B cell (primary cell): ENCODE results near the gene PANK4. TPM values are rescaled to one million over a fixed set of nuclear protein-coding genes. Genes with fewer than 3 reads are reported as not detected.

Experiments used
- ATAC-seq: fragments of 200-7000 bp; cut with Tn5 transposase; one replicate; pipeline ENCODE4 v1.10.0; 2021; ENCODE audit warnings: low read depth, mild to moderate bottlenecking, moderate number of reproducible peaks, moderate library complexity
- CTCF ChIA-PET: fragments of 350-600 bp; sonication (Branson Sonifier 250); formaldehyde crosslinking; loops from one replicate; lab custom pipeline; 2021; ENCODE audit warnings: antibody characterized with exemption, inconsistent platforms; lab: Charles Lee
- POLR2A ChIA-PET: fragments of 350-600 bp; sonication (Branson Sonifier 250); formaldehyde crosslinking; loops from one replicate; lab custom pipeline; 2021; ENCODE audit warnings: antibody characterized with exemption; lab: Charles Lee
- DNase-seq: peaks from one replicate; pipeline ENCODE4 v3.0.0; 2013
- H2AFZ ChIP-seq: 2 replicates; pipeline ENCODE4 v1.6.1; 2012; ENCODE audit warnings: mild to moderate bottlenecking, low read depth, low read length; ENCODE audit not compliant: insufficient read depth, poor library complexity, severe bottlenecking
- H3K27ac ChIP-seq, 2 donors: 1 replicate in 1 of 2; 2 replicates in 1 of 2; pipeline ENCODE4 v1.5.1; 2012 to 2013; ENCODE audit warnings: low read length in 2 of 2, mild to moderate bottlenecking in 2 of 2, moderate library complexity in 1 of 2
- H3K27me3 ChIP-seq, 4 experiments: fragments of 200-600 bp in 1 of 4; sonication (generic) in 1 of 4; replicated peaks in 1 of 4; 1 replicate in 2 of 4; 2 replicates in 2 of 4; pipeline versions ENCODE4 v1.6.1 to v1.7.0; 2013 to 2016; ENCODE audit warnings: low read length in 3 of 4, mild to moderate bottlenecking in 2 of 4, mixed read lengths in 1 of 4, moderate library complexity in 1 of 4; ENCODE audit not compliant: insufficient read depth in 4 of 4, control insufficient read depth in 3 of 4; ENCODE audit errors: control extremely low read depth in 1 of 4
- H3K36me3 ChIP-seq, 2 experiments: replicated peaks in 1 of 2; 1 replicate in 1 of 2; 2 replicates in 1 of 2; pipeline versions ENCODE4 v1.6.1 to v1.7.1; 2013; ENCODE audit warnings: low read length in 1 of 2; ENCODE audit not compliant: insufficient read depth in 2 of 2, control insufficient read depth in 1 of 2; ENCODE audit errors: control extremely low read depth in 1 of 2, extremely low read depth in 1 of 2
- H3K4me1 ChIP-seq, 2 donors: fragments of 200-600 bp in 1 of 2; sonication (generic) in 1 of 2; 1 replicate in 1 of 2; 2 replicates in 1 of 2; pipeline versions ENCODE4 v1.5.1 to v1.6.1; 2013 to 2017; ENCODE audit warnings: low read length in 2 of 2; ENCODE audit not compliant: control insufficient read depth in 2 of 2, insufficient read depth in 2 of 2
- H3K4me2 ChIP-seq: replicated peaks from 2 replicates; pipeline ENCODE3; 2012; ENCODE audit warnings: mild to moderate bottlenecking, low read depth, low read length; ENCODE audit not compliant: poor library complexity, severe bottlenecking
- H3K4me3 ChIP-seq, 5 experiments: fragments of 200-600 bp in 1 of 5; sonication (generic) in 1 of 5; 1 replicate in 3 of 5; 2 replicates in 2 of 5; pipeline versions ENCODE4 v1.5.1 to v1.7.0; 2011 to 2016; ENCODE audit warnings: low read length in 4 of 5, mild to moderate bottlenecking in 4 of 5, low read depth in 2 of 5, control low read depth in 1 of 5, moderate library complexity in 1 of 5; ENCODE audit not compliant: insufficient read depth in 1 of 5; ENCODE audit errors: control extremely low read depth in 1 of 5, extremely low read depth in 1 of 5
- H3K79me2 ChIP-seq: fragments of 200-600 bp; sonication (generic); one replicate; pipeline ENCODE4 v1.6.0; 2016; ENCODE audit warnings: low read length; ENCODE audit not compliant: control insufficient read depth, insufficient read depth
- H3K9ac ChIP-seq: fragments of 200-600 bp; sonication (generic); 2 replicates; pipeline ENCODE4 v1.6.1; 2017; ENCODE audit warnings: mild to moderate bottlenecking, low read length, moderate library complexity
- H3K9me3 ChIP-seq, 3 donors: one replicate each; pipeline versions ENCODE4 v1.6.1 to v1.7.1; 2013; ENCODE audit warnings: low read length in 2 of 3; ENCODE audit not compliant: control insufficient read depth in 2 of 3, insufficient read depth in 1 of 3; ENCODE audit errors: control extremely low read depth in 1 of 3
- H4K20me1 ChIP-seq: 2 replicates; pipeline ENCODE4 v1.6.0; 2012; ENCODE audit warnings: mild to moderate bottlenecking, low read length; ENCODE audit not compliant: insufficient read depth, control insufficient read depth, poor library complexity, severe bottlenecking
- H3K27ac Mint-ChIP-seq: one replicate; pipeline ENCODE4 v1.8.0; 2021; ENCODE audit warnings: mixed read lengths
- H3K27me3 Mint-ChIP-seq: one replicate; pipeline ENCODE4 v1.8.0; 2021; ENCODE audit warnings: mixed read lengths
- H3K4me1 Mint-ChIP-seq: one replicate; pipeline ENCODE4 v1.8.0; 2021; ENCODE audit warnings: mixed read lengths
- H3K4me3 Mint-ChIP-seq: one replicate; pipeline ENCODE4 v1.8.0; 2021; ENCODE audit warnings: mixed read lengths
- H3K9me3 Mint-ChIP-seq: one replicate; pipeline ENCODE4 v1.8.0; 2022; ENCODE audit warnings: mixed read lengths; ENCODE audit not compliant: insufficient read depth
- CTCF ChIP-seq: fragments of 200-600 bp; IDR thresholded peaks from one replicate; pipeline ENCODE4 v1.8.0; 2022; ENCODE audit warnings: antibody characterized with exemption, mild to moderate bottlenecking
- EZH2 ChIP-seq: IDR thresholded peaks from 2 replicates; pipeline ENCODE4 v1.6.1; 2012; ENCODE audit warnings: borderline replicate concordance, low read depth, mild to moderate bottlenecking, moderate library complexity, low read length; ENCODE audit not compliant: insufficient read depth, poor library complexity, severe bottlenecking
- WGBS: methylation state at CpG from one replicate; pipeline ENCODE4 v1.1.5; 2013; ENCODE audit warnings: missing lambda C conversion rate; ENCODE audit not compliant: insufficient coverage; 5-methylcytosine and 5-hydroxymethylcytosine counted together
- intact Hi-C: fragments of 100-400 bp; cut with micrococcal nuclease; formaldehyde crosslinking; loops from one replicate; pipeline ENCODE4 v1.10.0; 2022
- polyA plus RNA-seq: library from polyadenylated mRNA; depleted of rRNA; stranded (reverse); fragments of >200 nt; gene quantifications from 2 replicates; pipeline ENCODE4 v1.2.3, GENCODE V29; 2012
- total RNA-seq, 2 donors: library from RNA; stranded (reverse); fragments of 120-200 nt in 1 of 2; gene quantifications; 1 replicate in 1 of 2; 2 replicates in 1 of 2; pipeline versions ENCODE4 v1.2.3 to v1.2.4, GENCODE V29; 2013 to 2022

Gene PANK4
- total and polyA plus RNA-seq, 2 donors (not counting 1 experiment from before 2014, with no cell fraction given): 38.0 to 80.5 TPM

- no peak for TF ChIP-seq CTCF
- TF ChIP-seq EZH2: no peak
These were observed 36.8 kb downstream of the PANK4 start for GRCh38 chr1:2489615-2490014.

GRCh38 chr1:2488688-2489087 is 37.7 kb downstream of the PANK4 start:
- CTCF ChIA-PET: interaction anchor here (1.1 to 1.2 kb wide), 2 partner anchors 10 to 97 kb away, joined by 3 to 4 read pairs; no protein-coding TSS in a partner anchor
- Histone ChIP-seq H3K4me3 (no peak overlapping the region), H3K36me3 (no peaks in the 10 kb centered on the region), H4K20me1 (no peaks in the 10 kb centered on the region), H3K79me2 (no peaks in the 10 kb centered on the region), H3K9me3 (peaks cover 0 to 24% (median 11%) of the 10 kb centered on the region in 3 donors), H3K4me1 (peaks cover 6 to 10% of the 10 kb centered on the region in 2 donors), H3K4me2 (no peak overlapping the region), H2AFZ (no peak overlapping the region), H3K27me3 (no peaks in the 10 kb centered on the region), H3K9ac (no peak overlapping the region), H3K27ac (no peak overlapping the region)
- intact Hi-C loops: no loop called here
- H3K4me3 Mint-ChIP-seq: no peak overlapping the region
- TF ChIP-seq EZH2 (no peak), CTCF (no peak)
- POLR2A ChIA-PET: interaction anchor here (0.5 kb wide), 1 partner anchor 11 kb away, joined by 3 read pairs; no protein-coding TSS in a partner anchor
- no peaks in the 10 kb centered on the region for H3K9me3 Mint-ChIP-seq
- DNase-seq (no peak), ATAC-seq (no peak)
- H3K4me1 Mint-ChIP-seq: peaks cover 12% of the 10 kb centered on the region
- no peaks in the 10 kb centered on the region for H3K27me3 Mint-ChIP-seq
- H3K27ac Mint-ChIP-seq: no peak overlapping the region
- WGBS: 100% methylated on average over 2 of the region's 2 CpGs

More at GRCh38 chr1:2489615-2490014, 36.8 kb downstream of the PANK4 start:
- 100% methylated on average over 5 of the region's 14 CpGs for WGBS
- Histone ChIP-seq H4K20me1 (no peaks in the 10 kb centered on the region), H3K4me2 (no peak overlapping the region), H3K4me3 (no peak overlapping the region), H3K9me3 (peaks cover 0 to 24% (median 11%) of the 10 kb centered on the region in 3 donors), H3K9ac (no peak overlapping the region), H3K27me3 (no peaks in the 10 kb centered on the region), H3K79me2 (no peaks in the 10 kb centered on the region), H3K4me1 (peaks cover 15 to 19% of the 10 kb centered on the region in 2 donors), H3K36me3 (no peaks in the 10 kb centered on the region), H3K27ac (no peak overlapping the region), H2AFZ (no peak overlapping the region)
- ChIA-PET CTCF (no interaction called here), POLR2A (no interaction called here)
- Mint-ChIP-seq H3K9me3 (no peaks in the 10 kb centered on the region), H3K4me3 (no peak overlapping the region), H3K27ac (no peak overlapping the region), H3K27me3 (no peaks in the 10 kb centered on the region), H3K4me1 (peaks cover 17% of the 10 kb centered on the region)
- DNase-seq: no peak
- no peak for ATAC-seq
- intact Hi-C loops: no loop called here
